Astrocyte (in vitro differentiated cells and primary cell): Measurements from ENCODE around the gene ARHGEF17. TPM values are rescaled to one million over a fixed set of nuclear protein-coding genes. Genes with fewer than 3 reads are reported as not detected.

Experiments used
- DNase-seq: peaks from one replicate; pipeline ENCODE4 v3.0.0-alpha.2; 2010; ENCODE audit warnings: low read depth
- FAIRE-seq: peaks from 2 replicates; lab custom pipeline; 2011; peaks lifted over from hg19 to GRCh38; lab: Jason Lieb, UNC
- H2AFZ ChIP-seq: 2 replicates; pipeline ENCODE4 v1.6.0; 2012; ENCODE audit warnings: low read depth, low read length, inconsistent platforms
- H3K27ac ChIP-seq: 2 replicates; pipeline ENCODE4 v1.5.1; 2011; ENCODE audit warnings: low read depth, low read length, inconsistent platforms
- H3K27me3 ChIP-seq: 2 replicates; pipeline ENCODE4 v1.6.0; 2011; ENCODE audit warnings: low read length, inconsistent platforms; ENCODE audit not compliant: insufficient read depth
- H3K36me3 ChIP-seq: 2 replicates; pipeline ENCODE4 v1.5.1; 2011; ENCODE audit warnings: low read length, inconsistent platforms; ENCODE audit not compliant: insufficient read depth
- H3K4me1 ChIP-seq: 2 replicates; pipeline ENCODE4 v1.5.1; 2011; ENCODE audit warnings: low read length, inconsistent platforms; ENCODE audit not compliant: insufficient read depth
- H3K4me2 ChIP-seq: 2 replicates; pipeline ENCODE4 v1.6.0; 2012; ENCODE audit warnings: low read length, inconsistent platforms
- H3K4me3 ChIP-seq: 2 replicates; pipeline ENCODE4 v1.5.1; 2011; ENCODE audit warnings: low read depth, mild to moderate bottlenecking, low read length, inconsistent platforms; ENCODE audit not compliant: insufficient read depth
- H3K79me2 ChIP-seq: 2 replicates; pipeline ENCODE4 v1.6.0; 2012; ENCODE audit warnings: mild to moderate bottlenecking, low read length, inconsistent platforms; ENCODE audit not compliant: insufficient read depth
- H3K9ac ChIP-seq: 2 replicates; pipeline ENCODE4 v1.6.0; 2012; ENCODE audit warnings: mild to moderate bottlenecking, low read length, inconsistent platforms
- H3K9me3 ChIP-seq: 2 replicates; pipeline ENCODE4 v1.5.1; 2012; ENCODE audit warnings: low read depth, mild to moderate bottlenecking, low read length, inconsistent platforms; ENCODE audit not compliant: insufficient read depth
- H4K20me1 ChIP-seq: 2 replicates; pipeline ENCODE4 v1.6.0; 2012; ENCODE audit warnings: low read length, inconsistent platforms; ENCODE audit not compliant: insufficient read depth
- H3K27ac Mint-ChIP-seq: one replicate; pipeline ENCODE4 v1.8.0; 2021; ENCODE audit warnings: mild to moderate bottlenecking, mixed read lengths; ENCODE audit not compliant: unreplicated experiment
- H3K27me3 Mint-ChIP-seq: one replicate; pipeline ENCODE4 v1.8.0; 2021; ENCODE audit warnings: low read depth, mixed read lengths; ENCODE audit not compliant: unreplicated experiment
- H3K36me3 Mint-ChIP-seq: one replicate; pipeline ENCODE4 v1.8.0; 2021; ENCODE audit warnings: low read depth, mixed read lengths; ENCODE audit not compliant: unreplicated experiment
- H3K4me1 Mint-ChIP-seq: one replicate; pipeline ENCODE4 v1.8.0; 2021; ENCODE audit warnings: low read depth, mixed read lengths; ENCODE audit not compliant: unreplicated experiment
- H3K4me3 Mint-ChIP-seq: one replicate; pipeline ENCODE4 v1.8.0; 2021; ENCODE audit warnings: mild to moderate bottlenecking, moderate library complexity, mixed read lengths; ENCODE audit not compliant: unreplicated experiment
- H3K9me3 Mint-ChIP-seq: one replicate; pipeline ENCODE4 v1.8.0; 2021; ENCODE audit warnings: mild to moderate bottlenecking, mixed read lengths; ENCODE audit not compliant: unreplicated experiment
- CTCF ChIP-seq: IDR thresholded peaks from 2 replicates; pipeline ENCODE4 v1.5.1; 2011; ENCODE audit warnings: low read depth, mild to moderate bottlenecking, inconsistent platforms, low read length, moderate library complexity; ENCODE audit not compliant: insufficient read depth
- EZH2 ChIP-seq: IDR thresholded peaks from 2 replicates; pipeline ENCODE4 v1.6.1; 2012; ENCODE audit warnings: mild to moderate bottlenecking, low read length, inconsistent platforms; ENCODE audit not compliant: insufficient read depth
- total RNA-seq: library from RNA; stranded (reverse); gene quantifications from 2 replicates; pipeline ENCODE4 v1.2.1, GENCODE V29; 2021

ARHGEF17 gene
- total RNA-seq, 1 donor from 2014 or later, result 66.4 TPM

- FAIRE-seq, result no peak
- peaks cover 5% of the 10 kb centered on the region for H3K9me3 Mint-ChIP-seq
- Histone ChIP-seq H3K4me3 (no peak overlapping the region), H2AFZ (no peak overlapping the region), H3K27ac (no peak overlapping the region), H3K79me2 (peaks cover 85% of the 10 kb centered on the region), H3K4me2 (no peak overlapping the region), H3K9me3 (no peaks in the 10 kb centered on the region), H3K4me1 (peaks cover 11% of the 10 kb centered on the region), H3K36me3 (no peaks in the 10 kb centered on the region), H3K27me3 (no peaks in the 10 kb centered on the region), H4K20me1 (peaks cover 86% of the 10 kb centered on the region), H3K9ac (no peak overlapping the region)
- DNase-seq, result no peak
- no peaks in the 10 kb centered on the region for H3K27me3 Mint-ChIP-seq
- TF ChIP-seq EZH2, result no peak
- TF ChIP-seq CTCF, result no peak
- H3K27ac Mint-ChIP-seq, result no peak overlapping the region
- no peak overlapping the region for H3K4me3 Mint-ChIP-seq
- peaks cover 7% of the 10 kb centered on the region for H3K36me3 Mint-ChIP-seq
- H3K4me1 Mint-ChIP-seq, result peaks cover 10% of the 10 kb centered on the region
Observed at GRCh38 chr11:73386546-73386945, 78.5 kb downstream of the ARHGEF17 start.

GRCh38 chr11:73387594-73388264 lies 79.7 kb downstream of the ARHGEF17 start:
- H2AFZ ChIP-seq, result no peak overlapping the region
- peaks cover 14% of the 10 kb centered on the region for H3K4me1 ChIP-seq
- H3K36me3 ChIP-seq, result no peaks in the 10 kb centered on the region
- H3K27ac ChIP-seq, result no peak overlapping the region
- TF ChIP-seq CTCF, result no peak
- TF ChIP-seq EZH2, result no peak
- no peaks in the 10 kb centered on the region for H3K27me3 ChIP-seq
- H3K9me3 ChIP-seq, result no peaks in the 10 kb centered on the region
- peaks cover 74% of the 10 kb centered on the region for H4K20me1 ChIP-seq
- Mint-ChIP-seq H3K4me1 (peaks cover 10% of the 10 kb centered on the region), H3K4me3 (no peak overlapping the region), H3K27ac (no peak overlapping the region), H3K36me3 (peaks cover 7% of the 10 kb centered on the region), H3K9me3 (peaks cover 5% of the 10 kb centered on the region), H3K27me3 (no peaks in the 10 kb centered on the region)
- peaks cover 73% of the 10 kb centered on the region for H3K79me2 ChIP-seq
- H3K9ac ChIP-seq, result no peak overlapping the region
- H3K4me3 ChIP-seq, result no peak overlapping the region
- no peak overlapping the region for H3K4me2 ChIP-seq
- DNase-seq (no peak), FAIRE-seq (no peak)
